CD8-positive, alpha-beta memory T cell (primary cell): Measurements from ENCODE around the gene CSTPP1. TPM values are rescaled to one million over a fixed set of nuclear protein-coding genes. Genes with fewer than 3 reads are reported as not detected.

Experiments
- CTCF ChIA-PET: fragments of 350-600 bp; sonication (Branson Sonifier 250); formaldehyde crosslinking; loops from one replicate; lab custom pipeline; 2021; ENCODE audit warnings: antibody characterized with exemption; lab: Charles Lee
- POLR2A ChIA-PET: fragments of 350-600 bp; sonication (Branson Sonifier 250); formaldehyde crosslinking; loops from one replicate; lab custom pipeline; 2021; ENCODE audit warnings: antibody characterized with exemption; lab: Charles Lee
- DNase-seq, 5 donors: peaks; one replicate each; pipeline versions ENCODE4 v3.0.0 to v3.0.0-alpha.2; 2020 to 2022; ENCODE audit warnings: mixed read lengths in 1 of 5
- H3K27ac ChIP-seq: one replicate; pipeline ENCODE4 v1.7.0; 2013; ENCODE audit warnings: low read depth, mild to moderate bottlenecking, low read length, moderate library complexity
- H3K27me3 ChIP-seq: 2 replicates; pipeline ENCODE4 v1.7.0; 2013; ENCODE audit warnings: low read length, mild to moderate bottlenecking; ENCODE audit not compliant: insufficient read depth, poor library complexity, severe bottlenecking
- H3K36me3 ChIP-seq: 2 replicates; pipeline ENCODE4 v1.7.0; 2013; ENCODE audit warnings: mild to moderate bottlenecking, low read length, moderate library complexity; ENCODE audit not compliant: insufficient read depth
- H3K4me1 ChIP-seq: 2 replicates; pipeline ENCODE4 v1.7.0; 2013; ENCODE audit warnings: mild to moderate bottlenecking, low read length, moderate library complexity; ENCODE audit not compliant: insufficient read depth
- H3K4me3 ChIP-seq: 2 replicates; pipeline ENCODE4 v1.7.0; 2013; ENCODE audit warnings: mild to moderate bottlenecking, low read length
- H3K9me3 ChIP-seq: 2 replicates; pipeline ENCODE4 v1.7.0; 2013; ENCODE audit warnings: mild to moderate bottlenecking, low read length
- H3K27ac Mint-ChIP-seq, 8 donors: one replicate each; pipeline ENCODE4 v1.8.0; 2020 to 2021; ENCODE audit warnings: mixed read lengths in 8 of 8, mild to moderate bottlenecking in 6 of 8, inconsistent platforms in 3 of 8, moderate library complexity in 3 of 8
- H3K27me3 Mint-ChIP-seq, 2 donors: one replicate each; pipeline ENCODE4 v1.8.0; 2020 to 2021; ENCODE audit warnings: mixed read lengths in 2 of 2, mild to moderate bottlenecking in 1 of 2, moderate library complexity in 1 of 2
- H3K36me3 Mint-ChIP-seq, 3 donors: one replicate each; pipeline ENCODE4 v1.8.0; 2020 to 2021; ENCODE audit warnings: mixed read lengths in 3 of 3, inconsistent platforms in 1 of 3, mild to moderate bottlenecking in 1 of 3
- H3K4me1 Mint-ChIP-seq, 3 donors: one replicate each; pipeline ENCODE4 v1.8.0; 2020 to 2021; ENCODE audit warnings: mixed read lengths in 3 of 3, inconsistent platforms in 1 of 3, mild to moderate bottlenecking in 1 of 3
- H3K4me3 Mint-ChIP-seq, 7 donors: one replicate each; pipeline ENCODE4 v1.8.0; 2020 to 2021; ENCODE audit warnings: mixed read lengths in 7 of 7, mild to moderate bottlenecking in 6 of 7, moderate library complexity in 4 of 7, inconsistent platforms in 2 of 7
- H3K9me3 Mint-ChIP-seq, 5 donors: one replicate each; pipeline ENCODE4 v1.8.0; 2020 to 2022; ENCODE audit warnings: mixed read lengths in 5 of 5, mild to moderate bottlenecking in 3 of 5, moderate library complexity in 2 of 5, inconsistent platforms in 1 of 5
- polyA plus RNA-seq: library from polyadenylated mRNA; unstranded; fragments of 300-500 nt; fragmentation: Illumina TruSeq; gene quantifications from one replicate; pipeline ENCODE4 v1.2.3, GENCODE V29; 2021
- total RNA-seq, 2 experiments: library from RNA; stranded (reverse); gene quantifications; one replicate each; pipeline ENCODE4 v1.2.3, GENCODE V29; 2021

Gene CSTPP1
- total and polyA plus RNA-seq, 3 experiments from 2014 or later = 16.9 to 19.7 (median 18.4) TPM

DNA sequence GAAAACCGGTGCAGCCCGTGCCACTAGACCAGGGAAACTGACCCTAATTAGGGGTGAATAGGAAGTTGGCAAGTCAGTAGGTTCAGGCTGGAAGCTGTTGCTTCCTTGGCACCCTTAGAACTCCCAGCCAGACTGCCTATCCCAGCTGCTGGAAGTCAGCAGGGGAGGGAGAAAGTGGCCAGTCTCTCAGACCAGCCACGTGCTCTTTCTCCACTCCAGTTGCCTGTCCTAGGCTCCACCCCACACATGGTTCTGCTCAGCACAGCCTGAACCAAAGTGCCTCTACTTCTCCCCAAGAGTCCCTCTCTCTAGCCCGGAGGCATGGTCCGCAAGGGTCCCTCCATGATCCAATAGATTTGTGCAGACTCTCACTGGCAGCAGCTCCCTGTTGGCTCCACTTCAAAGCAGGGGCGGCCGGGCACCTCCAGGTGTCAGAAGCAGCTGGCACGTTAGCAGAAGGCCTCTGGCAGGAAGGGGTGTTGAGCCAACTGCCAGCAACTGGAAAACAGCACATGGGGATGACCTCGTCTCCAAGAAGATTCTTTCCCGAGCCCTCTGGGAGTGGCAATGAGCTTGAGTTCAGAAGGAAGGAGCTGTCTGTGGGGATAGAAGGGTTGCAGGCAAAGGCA, 212.5 kb downstream of the CSTPP1 start:
- no peaks in the 10 kb centered on the region for H3K9me3 ChIP-seq
- ChIA-PET CTCF (interaction anchor here (1.4 kb wide), 1 partner anchor 13 kb away, joined by 3 read pairs; no protein-coding TSS in a partner anchor), POLR2A (no interaction called here)
- no peaks in the 10 kb centered on the region for H3K27me3 ChIP-seq
- no peak overlapping the region for H3K4me3 ChIP-seq
- H3K36me3 Mint-ChIP-seq = peaks cover 0 to 7% (median 5%) of the 10 kb centered on the region in 3 donors
- no peak overlapping the region for H3K4me3 Mint-ChIP-seq
- no peak overlapping the region for H3K27ac ChIP-seq
- no peak for DNase-seq
- no peak overlapping the region for H3K27ac Mint-ChIP-seq
- H3K4me1 Mint-ChIP-seq = peaks cover 10 to 12% (median 12%) of the 10 kb centered on the region in 3 donors
- no peaks in the 10 kb centered on the region for H3K27me3 Mint-ChIP-seq
- H3K9me3 Mint-ChIP-seq = no peaks in the 10 kb centered on the region
- H3K36me3 ChIP-seq = no peaks in the 10 kb centered on the region
- peaks cover 16% of the 10 kb centered on the region for H3K4me1 ChIP-seq

DNA sequence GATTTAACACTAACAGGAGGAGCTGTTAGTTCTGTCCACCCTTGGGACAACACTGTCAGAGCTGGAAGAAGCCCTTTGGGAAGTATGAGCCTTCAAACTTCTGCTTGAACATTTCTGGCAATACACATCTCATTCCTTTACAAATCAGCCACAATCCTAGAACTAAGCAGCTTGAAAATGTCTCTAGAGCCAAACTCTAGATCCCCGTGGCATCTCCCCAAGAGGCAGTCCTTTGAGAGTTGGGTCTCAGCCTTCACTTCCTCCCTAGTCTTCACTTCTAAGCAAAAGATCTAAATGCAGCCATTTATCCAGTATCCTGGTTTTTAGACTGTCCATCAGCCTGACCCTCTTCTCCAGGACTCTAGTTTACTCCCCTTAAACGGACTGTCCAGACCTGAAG, 213.2 kb downstream of the CSTPP1 start:
- POLR2A ChIA-PET = no interaction called here
- peaks cover 24% of the 10 kb centered on the region for H3K4me1 ChIP-seq

DNA sequence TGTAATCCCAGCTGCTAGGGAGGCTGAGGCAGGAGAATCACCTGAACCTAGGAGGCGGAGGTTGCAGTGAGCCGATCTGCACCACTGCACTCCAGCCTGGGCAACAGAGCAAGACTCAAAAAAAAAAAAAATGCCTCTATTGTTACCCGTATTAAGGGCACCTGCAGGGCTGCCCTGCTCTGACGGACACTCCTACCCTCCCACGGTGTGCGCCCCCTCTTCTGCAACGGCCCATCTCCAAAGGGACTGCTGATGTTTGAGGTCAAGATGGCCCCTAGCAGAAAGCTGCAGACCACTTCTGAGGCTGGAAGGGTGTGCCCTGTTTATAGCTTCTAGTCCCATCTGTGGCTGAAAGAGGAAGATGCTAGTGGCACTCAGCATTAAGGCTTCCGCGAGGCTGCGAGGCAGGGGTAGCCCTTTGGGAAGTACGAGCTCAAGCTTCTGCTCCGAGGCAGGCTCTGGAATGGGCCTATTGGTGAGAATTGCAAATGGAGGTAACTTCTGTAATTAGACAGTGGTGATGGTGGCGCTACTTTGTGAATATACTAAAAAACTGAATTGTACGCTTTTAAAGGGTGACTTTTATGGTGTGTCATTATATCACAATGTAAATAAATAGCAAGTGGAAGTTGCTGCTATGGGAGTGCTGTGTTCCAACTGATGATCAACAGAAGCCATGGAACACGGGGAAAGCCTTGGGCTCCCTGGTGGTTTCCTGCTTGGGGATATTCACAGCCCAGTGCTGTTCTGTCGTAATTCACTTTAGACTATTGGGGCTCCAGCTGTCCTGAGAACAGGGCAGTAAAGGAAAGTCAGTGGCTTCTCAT, 215.8 kb downstream of the CSTPP1 start:
- peaks cover 38% of the 10 kb centered on the region for H3K4me1 ChIP-seq
- no peak overlapping the region for H3K4me3 ChIP-seq
- ChIA-PET CTCF (interaction anchor here (0.9 to 3.8 kb wide), 25 partner anchors 8 to 481 kb away, joined by 3 to 25 read pairs (median 4); no protein-coding TSS in a partner anchor), POLR2A (no interaction called here)
- Mint-ChIP-seq H3K4me3 (peak overlapping the region in 1 of 7 donors; percentile 55), H3K27me3 (no peaks in the 10 kb centered on the region), H3K36me3 (peaks cover 0 to 7% (median 0%) of the 10 kb centered on the region in 3 donors), H3K4me1 (peaks cover 28 to 32% (median 32%) of the 10 kb centered on the region in 3 donors), H3K27ac (peak overlapping the region in 4 of 8 donors; percentile 24 to 84 (median 53)), H3K9me3 (no peaks in the 10 kb centered on the region)
- H3K27me3 ChIP-seq = no peaks in the 10 kb centered on the region
- no peak for DNase-seq
- H3K9me3 ChIP-seq = no peaks in the 10 kb centered on the region
- H3K36me3 ChIP-seq = no peaks in the 10 kb centered on the region
- no peak overlapping the region for H3K27ac ChIP-seq

More for the DNA sequence above, 213.2 kb downstream of the CSTPP1 start:
- Histone ChIP-seq H3K9me3 (no peaks in the 10 kb centered on the region), H3K27ac (no peak overlapping the region), H3K36me3 (no peaks in the 10 kb centered on the region), H3K4me3 (no peak overlapping the region), H3K27me3 (no peaks in the 10 kb centered on the region)
- DNase-seq = no peak
- H3K27ac Mint-ChIP-seq = peak overlapping the region in 1 of 8 donors; percentile 49
- H3K4me3 Mint-ChIP-seq = no peak overlapping the region
- H3K4me1 Mint-ChIP-seq = peaks cover 18 to 20% (median 19%) of the 10 kb centered on the region in 3 donors
- no peaks in the 10 kb centered on the region for H3K27me3 Mint-ChIP-seq
- H3K36me3 Mint-ChIP-seq = peaks cover 0 to 7% (median 5%) of the 10 kb centered on the region in 3 donors
- CTCF ChIA-PET = interaction anchor here (1.4 kb wide), 1 partner anchor 12 kb away, joined by 3 read pairs; no protein-coding TSS in a partner anchor
- H3K9me3 Mint-ChIP-seq = no peaks in the 10 kb centered on the region

DNA sequence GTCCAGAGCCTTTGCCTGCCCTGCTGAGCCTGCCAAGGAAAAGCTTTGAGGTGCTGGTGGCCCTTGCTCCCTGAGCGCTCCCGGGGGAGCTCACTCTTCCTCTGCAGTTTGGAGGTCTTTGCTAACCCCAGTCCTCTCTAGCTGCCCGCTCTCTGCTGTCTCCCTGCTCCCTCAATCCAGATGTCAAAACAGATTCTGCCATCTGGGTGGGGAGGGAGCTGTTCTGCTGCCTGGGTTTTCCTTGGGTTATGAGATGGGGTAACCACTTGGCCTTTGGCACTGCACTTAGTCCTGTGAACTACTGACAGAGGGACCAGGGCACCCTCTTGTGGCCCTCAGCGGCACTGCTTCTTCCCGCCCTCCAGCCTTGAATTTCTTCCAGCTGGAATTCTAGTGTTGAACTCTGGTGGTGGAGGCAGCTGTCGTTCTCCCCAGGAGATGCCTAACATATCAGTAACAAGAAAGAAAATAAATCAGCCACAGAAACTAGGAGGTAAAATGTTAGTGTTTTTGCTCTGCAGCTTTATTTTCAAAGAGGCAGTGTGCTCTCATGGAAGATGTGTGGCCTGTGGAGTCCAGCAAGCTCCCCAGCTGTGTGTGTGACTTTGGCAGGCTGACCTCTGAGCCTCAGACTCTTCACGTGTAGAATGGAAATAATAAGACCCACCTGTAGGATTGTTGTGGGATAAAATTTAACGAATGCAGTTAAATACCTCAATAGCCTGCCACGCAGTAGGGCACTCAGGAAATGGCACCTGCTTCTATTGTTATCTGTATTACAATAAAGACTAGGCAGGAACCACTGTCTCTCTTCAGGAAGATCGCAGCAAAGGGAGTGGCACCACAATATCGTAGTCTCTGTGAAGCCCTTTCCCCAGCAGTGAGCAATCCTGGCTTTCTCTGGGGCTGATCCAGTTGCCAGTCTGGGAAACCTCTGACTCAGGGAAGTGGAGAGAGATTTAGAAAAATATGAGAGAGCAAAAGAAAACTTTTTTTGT, 216.7 kb downstream of the CSTPP1 start:
- Histone ChIP-seq H3K36me3 (no peaks in the 10 kb centered on the region), H3K4me3 (peak overlapping the region; percentile 2), H3K27me3 (no peaks in the 10 kb centered on the region), H3K4me1 (peaks cover 38% of the 10 kb centered on the region), H3K27ac (no peak overlapping the region), H3K9me3 (no peaks in the 10 kb centered on the region)
- peaks cover 0 to 9% (median 0%) of the 10 kb centered on the region in 3 donors for H3K36me3 Mint-ChIP-seq
- H3K27ac Mint-ChIP-seq = peak overlapping the region; percentile 43 to 94 (median 87)
- H3K4me3 Mint-ChIP-seq = peak overlapping the region; percentile 27 to 76 (median 65)
- peaks cover 28 to 32% (median 32%) of the 10 kb centered on the region in 3 donors for H3K4me1 Mint-ChIP-seq
- peak; percentile 19 to 60 (median 30) for DNase-seq
- H3K9me3 Mint-ChIP-seq = no peaks in the 10 kb centered on the region
- ChIA-PET POLR2A (no interaction called here), CTCF (interaction anchor here (0.6 to 3.8 kb wide), 29 partner anchors 7 to 482 kb away, joined by 3 to 25 read pairs (median 4); partner anchors contain the start of gene CSTPP1)
- H3K27me3 Mint-ChIP-seq = no peaks in the 10 kb centered on the region

DNA sequence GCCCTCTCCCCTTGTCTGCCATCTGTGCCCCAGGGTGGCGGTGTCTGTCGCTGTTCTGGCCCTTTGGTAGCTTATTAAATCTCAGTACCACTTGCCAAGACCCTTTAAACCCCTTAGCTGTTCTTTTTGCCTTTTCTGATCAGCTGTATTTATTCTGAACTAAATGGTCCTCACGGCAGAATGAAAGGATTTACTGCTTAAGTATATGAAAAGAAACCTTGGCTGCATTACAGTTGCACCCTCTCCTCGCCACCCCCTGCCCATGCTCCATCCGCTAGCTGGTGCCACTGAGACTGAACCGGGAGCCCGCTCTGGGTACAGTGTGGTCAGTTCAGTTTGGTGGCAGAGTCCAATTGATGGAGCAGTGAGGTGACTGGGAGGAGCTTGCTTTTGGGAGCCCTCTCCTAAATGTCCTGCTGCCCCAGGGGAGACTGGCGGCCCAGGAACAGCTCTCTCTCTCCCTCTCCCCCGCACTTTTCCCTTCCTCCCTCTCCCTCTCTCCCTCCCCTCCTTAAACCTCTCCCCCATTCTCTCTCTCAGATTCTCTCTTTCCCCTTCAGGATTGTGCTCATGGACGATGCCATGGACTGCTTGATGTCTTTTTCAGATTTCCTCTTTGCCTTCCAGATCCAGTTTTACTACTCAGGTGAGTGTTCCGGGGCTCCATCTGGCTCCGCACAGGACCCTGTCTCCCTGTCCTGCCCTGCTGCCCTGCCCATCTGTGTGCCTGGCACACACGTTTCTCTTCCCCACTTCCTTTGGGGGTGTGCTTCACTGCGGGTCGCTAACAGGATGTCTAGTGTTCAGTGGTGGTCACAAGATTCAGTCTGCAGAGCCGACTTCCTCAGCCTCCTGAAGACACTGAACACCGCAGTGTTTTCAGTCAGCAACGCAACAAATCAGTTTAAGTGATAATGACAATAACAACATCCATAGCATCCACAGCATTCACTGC, 218.3 kb downstream of the CSTPP1 start:
- no peak overlapping the region for H3K27ac ChIP-seq
- peaks cover 28 to 32% (median 32%) of the 10 kb centered on the region in 3 donors for H3K4me1 Mint-ChIP-seq
- DNase-seq = peak in 4 of 5 donors; percentile 24 to 66 (median 58)

DNA sequence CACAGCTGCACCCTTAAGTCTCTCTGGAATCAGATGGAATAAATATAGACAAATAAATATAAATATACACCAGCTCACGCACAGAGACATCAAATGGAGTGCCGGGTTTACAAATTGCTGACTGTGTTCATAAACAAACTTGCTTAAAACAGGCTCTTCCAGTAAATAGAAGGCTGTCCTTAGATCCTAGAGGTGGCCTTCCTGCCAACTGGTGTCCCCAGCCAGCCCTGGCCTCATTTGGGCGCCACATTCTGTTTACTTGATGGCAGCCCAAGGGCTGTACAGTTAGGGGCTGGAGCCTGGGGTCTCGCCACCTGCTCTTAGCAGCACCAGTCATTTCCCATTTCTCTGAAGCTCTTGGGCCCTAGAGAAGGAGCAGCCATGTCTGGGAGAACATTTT, 219.3 kb downstream of the CSTPP1 start:
- Histone ChIP-seq H3K36me3 (no peaks in the 10 kb centered on the region), H3K27ac (no peak overlapping the region), H3K27me3 (no peaks in the 10 kb centered on the region), H3K9me3 (no peaks in the 10 kb centered on the region), H3K4me1 (peaks cover 38% of the 10 kb centered on the region), H3K4me3 (no peak overlapping the region)
- no peak for DNase-seq
- H3K27ac Mint-ChIP-seq = peak overlapping the region in 6 of 8 donors; percentile 83 to 95 (median 87)
- H3K9me3 Mint-ChIP-seq = no peaks in the 10 kb centered on the region
- ChIA-PET CTCF (interaction anchor here (0.8 to 3.8 kb wide), 3 partner anchors 23 to 267 kb away, joined by 3 to 25 read pairs (median 11); no protein-coding TSS in a partner anchor), POLR2A (interaction anchor here (1.0 kb wide), 1 partner anchor 19 kb away, joined by 3 read pairs; no protein-coding TSS in a partner anchor)
- no peaks in the 10 kb centered on the region for H3K27me3 Mint-ChIP-seq
- peaks cover 28 to 32% (median 32%) of the 10 kb centered on the region in 3 donors for H3K4me1 Mint-ChIP-seq
- peaks cover 0 to 5% (median 0%) of the 10 kb centered on the region in 3 donors for H3K36me3 Mint-ChIP-seq
- peak overlapping the region in 4 of 7 donors; percentile 69 to 86 (median 82) for H3K4me3 Mint-ChIP-seq

More for the DNA sequence above, 218.3 kb downstream of the CSTPP1 start:
- Histone ChIP-seq H3K9me3 (no peaks in the 10 kb centered on the region), H3K36me3 (no peaks in the 10 kb centered on the region), H3K4me1 (peaks cover 38% of the 10 kb centered on the region), H3K4me3 (peak overlapping the region; percentile 22), H3K27me3 (no peaks in the 10 kb centered on the region)
- H3K36me3 Mint-ChIP-seq = peaks cover 0 to 5% (median 0%) of the 10 kb centered on the region in 3 donors
- ChIA-PET CTCF (interaction anchor here (0.5 to 3.8 kb wide), 13 partner anchors 7 to 275 kb away, joined by 3 to 25 read pairs (median 3); partner anchors contain the start of gene ACP2), POLR2A (interaction anchor here (0.6 to 1.2 kb wide), 4 partner anchors 20 to 424 kb away, joined by 3 to 4 read pairs (median 4); partner anchors contain the start of genes KBTBD4 and NDUFS3)
- H3K9me3 Mint-ChIP-seq = no peaks in the 10 kb centered on the region
- H3K27ac Mint-ChIP-seq = peak overlapping the region; percentile 43 to 95 (median 87)
- no peaks in the 10 kb centered on the region for H3K27me3 Mint-ChIP-seq
- peak overlapping the region; percentile 2 to 86 (median 80) for H3K4me3 Mint-ChIP-seq
